Duodenal mucosa (tissue), 2 donors: ENCODE data around the gene PAQR5.
"Not testable (repeated sequence)": the region's sequence is repeated elsewhere in the genome, so short reads cannot be mapped to it uniquely, and the experiment has no call there.

Experiments used
- H3K27ac ChIP-seq: one replicate; pipeline ENCODE4 v1.7.0; 2013; ENCODE audit warnings: low read depth, low read length
- H3K27me3 ChIP-seq, 2 donors: one replicate each; pipeline ENCODE4 v1.7.0; 2013; ENCODE audit warnings: low read length in 2 of 2, control low read depth in 1 of 2; ENCODE audit not compliant: insufficient read depth in 2 of 2, control insufficient read depth in 1 of 2
- H3K36me3 ChIP-seq, 2 donors: one replicate each; pipeline ENCODE4 v1.7.0; 2013; ENCODE audit warnings: low read length in 2 of 2, control low read depth in 1 of 2; ENCODE audit not compliant: insufficient read depth in 2 of 2, control insufficient read depth in 1 of 2
- H3K4me1 ChIP-seq, 2 donors: one replicate each; pipeline ENCODE4 v1.7.0; 2013; ENCODE audit warnings: low read length in 2 of 2, control low read depth in 1 of 2; ENCODE audit not compliant: insufficient read depth in 2 of 2, control insufficient read depth in 1 of 2
- H3K4me3 ChIP-seq, 2 donors: one replicate each; pipeline ENCODE4 v1.7.0; 2013; ENCODE audit warnings: low read length in 2 of 2, low read depth in 1 of 2
- H3K9ac ChIP-seq, 2 donors: one replicate each; pipeline ENCODE4 v1.7.0; 2013; ENCODE audit warnings: low read length in 2 of 2, low read depth in 1 of 2
- H3K9me3 ChIP-seq, 2 donors: one replicate each; pipeline ENCODE4 v1.7.0; 2013; ENCODE audit warnings: low read length in 2 of 2, control low read depth in 1 of 2; ENCODE audit not compliant: control insufficient read depth in 1 of 2

PAQR5 gene

DNA sequence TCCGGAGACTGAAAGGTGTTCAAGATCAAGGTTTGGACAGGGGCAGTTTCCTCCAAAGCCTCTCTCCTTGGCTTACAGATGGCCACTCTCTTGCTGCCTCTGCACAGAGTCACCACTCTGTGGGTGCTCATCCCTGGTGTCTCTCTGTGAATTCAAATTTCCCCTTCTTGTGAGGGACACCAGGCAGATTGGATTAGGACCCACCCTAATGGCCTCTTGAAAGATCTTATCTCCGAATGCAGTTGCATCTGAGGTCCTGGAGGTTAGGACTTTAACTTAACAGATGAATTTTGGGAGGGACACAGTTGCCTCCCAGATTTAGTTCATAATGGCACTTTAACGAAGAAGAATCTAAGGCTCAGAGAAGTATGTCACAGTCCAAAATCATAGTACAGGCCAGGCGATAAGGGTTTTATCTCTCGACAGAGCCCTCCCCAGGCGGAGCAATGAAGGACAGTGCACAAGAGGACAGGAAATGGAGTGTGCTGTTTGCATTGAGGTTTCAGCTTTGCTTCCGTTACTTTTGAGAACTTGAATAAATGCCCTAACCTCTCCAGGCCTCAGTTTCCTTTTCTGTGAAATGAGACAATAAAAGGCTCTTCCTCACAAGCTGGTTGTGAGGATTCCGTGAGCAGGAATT is 76.6 kb downstream of the PAQR5 start:
- no peak overlapping the region for H3K4me3 ChIP-seq
- H3K9ac ChIP-seq = no peak overlapping the region
- H3K27me3 ChIP-seq = no peaks in the 10 kb centered on the region
- peaks cover 0 to 3% of the 10 kb centered on the region in 2 donors for H3K4me1 ChIP-seq
- H3K36me3 ChIP-seq = no peaks in the 10 kb centered on the region
- no peaks in the 10 kb centered on the region for H3K9me3 ChIP-seq
- H3K27ac ChIP-seq = no peak overlapping the region

- Histone ChIP-seq H3K36me3 (no peaks in the 10 kb centered on the region), H3K4me3 (no peak overlapping the region), H3K27me3 (no peaks in the 10 kb centered on the region), H3K9me3 (no peaks in the 10 kb centered on the region), H3K27ac (no peak overlapping the region), H3K9ac (no peak overlapping the region), H3K4me1 (peaks cover 0 to 3% of the 10 kb centered on the region in 2 donors)
These were observed 78.7 kb downstream of the PAQR5 start for GRCh38 chr15:69377216-69377970.

GRCh38 chr15:69380100-69380725 is 81.5 kb downstream of the PAQR5 start:
- H3K27ac ChIP-seq = no peak overlapping the region
- no peaks in the 10 kb centered on the region for H3K9me3 ChIP-seq
- H3K27me3 ChIP-seq = no peaks in the 10 kb centered on the region
- peaks cover 0 to 3% of the 10 kb centered on the region in 2 donors for H3K4me1 ChIP-seq
- H3K4me3 ChIP-seq = no peak overlapping the region
- H3K9ac ChIP-seq = no peak overlapping the region
- H3K36me3 ChIP-seq = no peaks in the 10 kb centered on the region

DNA sequence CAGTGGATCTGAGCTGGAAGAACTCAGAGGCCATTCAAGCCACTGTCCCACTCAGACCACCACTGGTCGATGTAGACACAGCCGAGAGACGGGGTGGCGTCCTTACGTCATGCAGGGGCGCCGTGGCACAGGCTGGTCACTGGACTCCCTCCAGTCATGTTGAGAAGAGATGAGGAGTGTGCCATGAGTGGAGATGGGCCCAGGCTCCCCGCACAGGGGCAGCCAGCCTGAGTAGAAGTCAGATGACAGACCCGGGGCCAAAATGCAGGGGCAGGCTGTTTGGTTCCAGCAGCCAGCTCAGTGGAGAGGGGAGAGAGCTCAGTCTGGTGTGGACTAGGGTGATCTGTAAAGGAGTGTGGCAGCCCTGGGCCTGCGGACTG is 82.0 kb downstream of the PAQR5 start:
- Histone ChIP-seq H3K36me3 (no peaks in the 10 kb centered on the region), H3K9ac (no peak overlapping the region), H3K9me3 (no peaks in the 10 kb centered on the region), H3K27ac (no peak overlapping the region), H3K4me1 (peaks cover 0 to 3% of the 10 kb centered on the region in 2 donors), H3K27me3 (no peaks in the 10 kb centered on the region), H3K4me3 (no peak overlapping the region)

GRCh38 chr15:69382176-69382575 is 83.5 kb downstream of the PAQR5 start:
- H3K9ac ChIP-seq, H3K9me3 ChIP-seq, H3K4me1 ChIP-seq, H3K27ac ChIP-seq, H3K4me3 ChIP-seq, H3K27me3 ChIP-seq, H3K36me3 ChIP-seq: not testable (repeated sequence)

- not testable (repeated sequence) for H3K36me3 ChIP-seq, H3K4me1 ChIP-seq, H3K9ac ChIP-seq, H3K4me3 ChIP-seq, H3K27ac ChIP-seq, H3K9me3 ChIP-seq, H3K27me3 ChIP-seq
These were observed 85.4 kb downstream of the PAQR5 start for GRCh38 chr15:69384066-69384465.

DNA sequence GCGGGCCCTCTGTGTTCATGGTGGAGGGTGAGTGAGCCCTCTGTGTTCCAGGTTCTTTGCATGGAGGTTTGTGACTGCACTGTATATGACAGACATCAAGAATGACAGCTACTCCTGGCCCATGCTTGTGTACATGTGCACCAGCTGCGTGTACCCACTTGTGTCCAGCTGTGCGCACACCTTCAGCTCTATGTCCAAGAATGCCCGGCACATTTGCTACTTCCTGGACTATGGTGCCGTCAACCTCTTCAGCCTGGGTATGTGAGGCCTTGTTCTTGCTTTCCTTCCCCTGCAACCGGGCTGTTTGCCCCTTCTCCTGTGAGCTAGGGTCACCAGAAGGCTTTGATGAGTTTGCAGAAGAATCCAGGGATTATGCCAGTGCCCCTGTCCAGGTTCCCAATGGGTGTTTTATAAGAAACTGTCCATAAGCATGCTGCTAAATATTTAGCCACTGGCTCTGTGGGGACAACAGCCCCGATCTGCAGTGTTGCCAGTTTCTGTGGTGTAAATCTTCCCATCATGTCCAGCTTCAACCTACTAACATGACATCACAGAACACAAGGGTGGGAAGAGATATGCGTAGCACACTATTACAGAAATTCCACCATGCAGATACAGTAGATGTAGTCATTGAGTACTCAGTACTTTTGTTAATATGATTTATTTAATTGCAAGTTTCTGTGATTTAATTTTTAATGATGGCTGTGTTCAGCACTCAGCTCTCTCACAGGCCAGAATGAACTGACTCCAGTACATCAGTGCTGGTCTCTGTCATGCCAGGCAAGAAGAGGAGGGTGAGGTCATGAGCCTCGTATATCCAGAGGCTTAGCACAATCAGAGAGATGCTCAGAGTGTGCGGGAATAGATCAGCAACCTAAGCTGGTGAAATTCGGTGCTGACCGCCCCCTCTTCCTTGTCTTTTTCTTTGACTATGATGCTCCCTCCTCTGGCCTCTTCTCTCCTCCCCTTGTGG is 86.2 kb downstream of the PAQR5 start:
- no peak overlapping the region for H3K4me3 ChIP-seq
- no peak overlapping the region for H3K27ac ChIP-seq
- peaks cover 0 to 3% of the 10 kb centered on the region in 2 donors for H3K4me1 ChIP-seq
- no peak overlapping the region for H3K9ac ChIP-seq
- H3K27me3 ChIP-seq = no peaks in the 10 kb centered on the region
- no peaks in the 10 kb centered on the region for H3K9me3 ChIP-seq
- peaks cover 0 to 5% of the 10 kb centered on the region in 2 donors for H3K36me3 ChIP-seq

- no peaks in the 10 kb centered on the region for H3K4me1 ChIP-seq
- no peak overlapping the region for H3K9ac ChIP-seq
These were observed 87.1 kb downstream of the PAQR5 start for GRCh38 chr15:69385831-69386230.

DNA sequence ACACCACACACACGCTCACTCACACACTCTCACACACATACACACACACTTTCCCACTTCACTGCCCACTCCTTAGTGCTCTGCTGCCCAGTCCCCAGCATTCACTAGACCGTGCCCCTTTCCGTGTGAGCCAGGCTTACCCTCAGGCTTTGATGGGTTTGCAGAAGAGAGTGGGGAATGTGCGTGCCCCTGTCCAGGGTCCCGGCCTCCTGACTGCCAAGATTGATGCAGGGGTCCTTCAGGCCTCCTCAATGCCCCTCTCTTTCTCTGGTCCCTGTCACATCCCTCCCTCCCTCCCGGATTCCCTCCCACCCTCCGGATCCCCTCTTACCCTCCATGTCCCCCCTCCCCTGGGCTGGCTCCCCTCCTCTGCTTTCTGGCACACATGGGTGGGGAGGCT is 87.6 kb downstream of the PAQR5 start:
- no peaks in the 10 kb centered on the region for H3K27me3 ChIP-seq
- no peaks in the 10 kb centered on the region for H3K4me1 ChIP-seq
- no peak overlapping the region for H3K27ac ChIP-seq
- H3K9ac ChIP-seq = no peak overlapping the region
- peaks cover 0 to 5% of the 10 kb centered on the region in 2 donors for H3K36me3 ChIP-seq
- no peaks in the 10 kb centered on the region for H3K9me3 ChIP-seq
- H3K4me3 ChIP-seq = no peak overlapping the region

More at GRCh38 chr15:69385831-69386230, 87.1 kb downstream of the PAQR5 start:
- H3K9me3 ChIP-seq = no peaks in the 10 kb centered on the region
- no peak overlapping the region for H3K4me3 ChIP-seq
- no peaks in the 10 kb centered on the region for H3K27me3 ChIP-seq
- peaks cover 0 to 5% of the 10 kb centered on the region in 2 donors for H3K36me3 ChIP-seq
- H3K27ac ChIP-seq = no peak overlapping the region
